B cell (primary cell): Measurements from ENCODE around the gene NDUFA6. TPM values are rescaled to one million over a fixed set of nuclear protein-coding genes. Genes with fewer than 3 reads are reported as not detected.

Experiments used
- ATAC-seq: fragments of 200-7000 bp; cut with Tn5 transposase; one replicate; pipeline ENCODE4 v1.10.0; 2021; ENCODE audit warnings: low read depth, mild to moderate bottlenecking, moderate number of reproducible peaks, moderate library complexity
- CTCF ChIA-PET: fragments of 350-600 bp; sonication (Branson Sonifier 250); formaldehyde crosslinking; loops from one replicate; lab custom pipeline; 2021; ENCODE audit warnings: antibody characterized with exemption, inconsistent platforms; lab: Charles Lee
- POLR2A ChIA-PET: fragments of 350-600 bp; sonication (Branson Sonifier 250); formaldehyde crosslinking; loops from one replicate; lab custom pipeline; 2021; ENCODE audit warnings: antibody characterized with exemption; lab: Charles Lee
- DNase-seq: peaks from one replicate; pipeline ENCODE4 v3.0.0; 2013
- H2AFZ ChIP-seq: 2 replicates; pipeline ENCODE4 v1.6.1; 2012; ENCODE audit warnings: mild to moderate bottlenecking, low read depth, low read length; ENCODE audit not compliant: insufficient read depth, poor library complexity, severe bottlenecking
- H3K27ac ChIP-seq, 2 donors: 1 replicate in 1 of 2; 2 replicates in 1 of 2; pipeline ENCODE4 v1.5.1; 2012 to 2013; ENCODE audit warnings: low read length in 2 of 2, mild to moderate bottlenecking in 2 of 2, moderate library complexity in 1 of 2
- H3K27me3 ChIP-seq, 4 experiments: fragments of 200-600 bp in 1 of 4; sonication (generic) in 1 of 4; replicated peaks in 1 of 4; 1 replicate in 2 of 4; 2 replicates in 2 of 4; pipeline versions ENCODE4 v1.6.1 to v1.7.0; 2013 to 2016; ENCODE audit warnings: low read length in 3 of 4, mild to moderate bottlenecking in 2 of 4, mixed read lengths in 1 of 4, moderate library complexity in 1 of 4; ENCODE audit not compliant: insufficient read depth in 4 of 4, control insufficient read depth in 3 of 4; ENCODE audit errors: control extremely low read depth in 1 of 4
- H3K36me3 ChIP-seq, 2 experiments: replicated peaks in 1 of 2; 1 replicate in 1 of 2; 2 replicates in 1 of 2; pipeline versions ENCODE4 v1.6.1 to v1.7.1; 2013; ENCODE audit warnings: low read length in 1 of 2; ENCODE audit not compliant: insufficient read depth in 2 of 2, control insufficient read depth in 1 of 2; ENCODE audit errors: control extremely low read depth in 1 of 2, extremely low read depth in 1 of 2
- H3K4me1 ChIP-seq, 2 donors: fragments of 200-600 bp in 1 of 2; sonication (generic) in 1 of 2; 1 replicate in 1 of 2; 2 replicates in 1 of 2; pipeline versions ENCODE4 v1.5.1 to v1.6.1; 2013 to 2017; ENCODE audit warnings: low read length in 2 of 2; ENCODE audit not compliant: control insufficient read depth in 2 of 2, insufficient read depth in 2 of 2
- H3K4me2 ChIP-seq: replicated peaks from 2 replicates; pipeline ENCODE3; 2012; ENCODE audit warnings: mild to moderate bottlenecking, low read depth, low read length; ENCODE audit not compliant: poor library complexity, severe bottlenecking
- H3K4me3 ChIP-seq, 5 experiments: fragments of 200-600 bp in 1 of 5; sonication (generic) in 1 of 5; 1 replicate in 3 of 5; 2 replicates in 2 of 5; pipeline versions ENCODE4 v1.5.1 to v1.7.0; 2011 to 2016; ENCODE audit warnings: low read length in 4 of 5, mild to moderate bottlenecking in 4 of 5, low read depth in 2 of 5, control low read depth in 1 of 5, moderate library complexity in 1 of 5; ENCODE audit not compliant: insufficient read depth in 1 of 5; ENCODE audit errors: control extremely low read depth in 1 of 5, extremely low read depth in 1 of 5
- H3K79me2 ChIP-seq: fragments of 200-600 bp; sonication (generic); one replicate; pipeline ENCODE4 v1.6.0; 2016; ENCODE audit warnings: low read length; ENCODE audit not compliant: control insufficient read depth, insufficient read depth
- H3K9ac ChIP-seq: fragments of 200-600 bp; sonication (generic); 2 replicates; pipeline ENCODE4 v1.6.1; 2017; ENCODE audit warnings: mild to moderate bottlenecking, low read length, moderate library complexity
- H3K9me3 ChIP-seq, 3 donors: one replicate each; pipeline versions ENCODE4 v1.6.1 to v1.7.1; 2013; ENCODE audit warnings: low read length in 2 of 3; ENCODE audit not compliant: control insufficient read depth in 2 of 3, insufficient read depth in 1 of 3; ENCODE audit errors: control extremely low read depth in 1 of 3
- H4K20me1 ChIP-seq: 2 replicates; pipeline ENCODE4 v1.6.0; 2012; ENCODE audit warnings: mild to moderate bottlenecking, low read length; ENCODE audit not compliant: insufficient read depth, control insufficient read depth, poor library complexity, severe bottlenecking
- H3K27ac Mint-ChIP-seq: one replicate; pipeline ENCODE4 v1.8.0; 2021; ENCODE audit warnings: mixed read lengths
- H3K27me3 Mint-ChIP-seq: one replicate; pipeline ENCODE4 v1.8.0; 2021; ENCODE audit warnings: mixed read lengths
- H3K4me1 Mint-ChIP-seq: one replicate; pipeline ENCODE4 v1.8.0; 2021; ENCODE audit warnings: mixed read lengths
- H3K4me3 Mint-ChIP-seq: one replicate; pipeline ENCODE4 v1.8.0; 2021; ENCODE audit warnings: mixed read lengths
- H3K9me3 Mint-ChIP-seq: one replicate; pipeline ENCODE4 v1.8.0; 2022; ENCODE audit warnings: mixed read lengths; ENCODE audit not compliant: insufficient read depth
- EZH2 ChIP-seq: IDR thresholded peaks from 2 replicates; pipeline ENCODE4 v1.6.1; 2012; ENCODE audit warnings: borderline replicate concordance, low read depth, mild to moderate bottlenecking, moderate library complexity, low read length; ENCODE audit not compliant: insufficient read depth, poor library complexity, severe bottlenecking
- WGBS: methylation state at CpG from one replicate; pipeline ENCODE4 v1.1.5; 2013; ENCODE audit warnings: missing lambda C conversion rate; ENCODE audit not compliant: insufficient coverage; 5-methylcytosine and 5-hydroxymethylcytosine counted together
- intact Hi-C: fragments of 100-400 bp; cut with micrococcal nuclease; formaldehyde crosslinking; loops from one replicate; pipeline ENCODE4 v1.10.0; 2022
- polyA plus RNA-seq: library from polyadenylated mRNA; depleted of rRNA; stranded (reverse); fragments of >200 nt; gene quantifications from 2 replicates; pipeline ENCODE4 v1.2.3, GENCODE V29; 2012
- total RNA-seq, 2 donors: library from RNA; stranded (reverse); fragments of 120-200 nt in 1 of 2; gene quantifications; 1 replicate in 1 of 2; 2 replicates in 1 of 2; pipeline versions ENCODE4 v1.2.3 to v1.2.4, GENCODE V29; 2013 to 2022
- TF ChIP-seq, protein P1 (sequence below): fragments of 200-600 bp; IDR thresholded peaks from one replicate; pipeline ENCODE4 v1.8.0; 2022; ENCODE audit warnings: antibody characterized with exemption, mild to moderate bottlenecking

The NDUFA6 gene
- total and polyA plus RNA-seq, 2 donors (not counting 1 experiment from before 2014, with no cell fraction given): 26.2 to 47.8 TPM

DNA sequence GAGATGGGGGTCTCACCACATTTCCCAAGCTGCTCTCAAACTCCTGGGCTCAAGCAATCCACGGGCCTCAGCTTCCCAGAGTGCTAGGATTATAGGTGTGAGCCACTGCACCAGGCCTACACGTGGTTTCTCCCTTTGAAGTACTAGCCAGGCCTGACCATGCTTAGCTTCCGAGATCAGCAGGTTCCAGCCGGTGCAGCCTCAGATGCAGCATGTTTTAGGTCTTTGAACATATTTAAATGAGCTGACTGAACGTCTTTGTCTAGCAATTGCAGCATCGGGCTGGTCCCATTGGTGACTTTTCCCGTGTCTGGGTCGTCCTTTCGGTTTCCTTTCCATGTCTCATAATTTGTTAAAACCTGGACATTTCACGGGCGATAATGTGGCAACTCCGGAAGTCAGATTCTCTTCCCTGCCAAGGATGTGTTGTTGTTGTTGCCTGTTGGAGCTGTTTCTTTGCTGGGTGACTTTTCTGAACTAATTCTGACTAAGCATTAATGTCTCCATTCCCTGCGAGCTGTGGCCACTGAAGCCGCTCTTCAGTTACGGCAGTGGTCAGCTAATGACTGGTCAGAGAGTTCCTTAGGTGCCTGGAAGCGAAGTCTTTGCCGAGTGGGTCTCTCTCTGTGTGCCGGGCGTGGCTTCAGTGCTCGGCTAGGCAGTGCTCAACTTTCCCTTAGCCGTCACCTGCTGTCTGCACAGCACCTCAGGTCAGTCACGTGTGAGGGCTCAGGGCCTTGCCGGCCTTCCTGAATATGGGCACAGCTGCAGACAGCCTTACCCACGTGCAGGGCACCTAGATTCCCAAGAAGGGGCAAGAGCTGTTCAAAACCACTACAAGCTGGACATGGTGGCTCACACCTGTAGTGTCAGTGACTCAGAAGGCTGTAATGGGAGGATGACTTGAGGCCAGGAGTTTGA lies 43.8 kb upstream of the NDUFA6 start:
- TF ChIP-seq, protein P1, sequence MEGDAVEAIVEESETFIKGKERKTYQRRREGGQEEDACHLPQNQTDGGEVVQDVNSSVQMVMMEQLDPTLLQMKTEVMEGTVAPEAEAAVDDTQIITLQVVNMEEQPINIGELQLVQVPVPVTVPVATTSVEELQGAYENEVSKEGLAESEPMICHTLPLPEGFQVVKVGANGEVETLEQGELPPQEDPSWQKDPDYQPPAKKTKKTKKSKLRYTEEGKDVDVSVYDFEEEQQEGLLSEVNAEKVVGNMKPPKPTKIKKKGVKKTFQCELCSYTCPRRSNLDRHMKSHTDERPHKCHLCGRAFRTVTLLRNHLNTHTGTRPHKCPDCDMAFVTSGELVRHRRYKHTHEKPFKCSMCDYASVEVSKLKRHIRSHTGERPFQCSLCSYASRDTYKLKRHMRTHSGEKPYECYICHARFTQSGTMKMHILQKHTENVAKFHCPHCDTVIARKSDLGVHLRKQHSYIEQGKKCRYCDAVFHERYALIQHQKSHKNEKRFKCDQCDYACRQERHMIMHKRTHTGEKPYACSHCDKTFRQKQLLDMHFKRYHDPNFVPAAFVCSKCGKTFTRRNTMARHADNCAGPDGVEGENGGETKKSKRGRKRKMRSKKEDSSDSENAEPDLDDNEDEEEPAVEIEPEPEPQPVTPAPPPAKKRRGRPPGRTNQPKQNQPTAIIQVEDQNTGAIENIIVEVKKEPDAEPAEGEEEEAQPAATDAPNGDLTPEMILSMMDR: no peak
- no peak for TF ChIP-seq EZH2
- WGBS: 88% methylated on average over 23 of the region's 24 CpGs
- no peak for DNase-seq
- no peak overlapping the region for H3K4me2 ChIP-seq
- H3K9me3 ChIP-seq: no peaks in the 10 kb centered on the region
- H3K9ac ChIP-seq: no peak overlapping the region
- H3K4me3 ChIP-seq: no peak overlapping the region
- no peak overlapping the region for H3K27ac Mint-ChIP-seq
- peaks cover 0 to 5% (median 0%) of the 10 kb centered on the region in 4 experiments for H3K27me3 ChIP-seq
- no peaks in the 10 kb centered on the region for H4K20me1 ChIP-seq
- H3K4me1 Mint-ChIP-seq: no peaks in the 10 kb centered on the region
- no peaks in the 10 kb centered on the region for H3K4me1 ChIP-seq
- ChIA-PET CTCF (interaction anchor here (0.8 kb wide), 1 partner anchor 119 kb away, joined by 3 read pairs; no protein-coding TSS in a partner anchor), POLR2A (no interaction called here)
- H3K27me3 Mint-ChIP-seq: no peaks in the 10 kb centered on the region
- no peaks in the 10 kb centered on the region for H3K9me3 Mint-ChIP-seq
- H3K79me2 ChIP-seq: no peaks in the 10 kb centered on the region
- H2AFZ ChIP-seq: no peak overlapping the region
- no peaks in the 10 kb centered on the region for H3K36me3 ChIP-seq
- intact Hi-C loops: no loop called here
- ATAC-seq: no peak
- H3K4me3 Mint-ChIP-seq: no peak overlapping the region
- H3K27ac ChIP-seq: no peak overlapping the region

GRCh38 chr22:42132457-42132856 lies 41.9 kb upstream of the NDUFA6 start:
- no peak overlapping the region for H3K27ac Mint-ChIP-seq
- TF ChIP-seq, protein P1: no peak
- TF ChIP-seq EZH2: no peak
- intact Hi-C loops: no loop called here
- H3K27me3 Mint-ChIP-seq: no peaks in the 10 kb centered on the region
- no peak for ATAC-seq
- Histone ChIP-seq H3K9me3 (no peaks in the 10 kb centered on the region), H3K27me3 (peaks cover 0 to 5% (median 0%) of the 10 kb centered on the region in 4 experiments), H2AFZ (no peak overlapping the region), H3K27ac (no peak overlapping the region), H3K4me2 (no peak overlapping the region), H3K4me3 (no peak overlapping the region), H4K20me1 (no peaks in the 10 kb centered on the region), H3K36me3 (no peaks in the 10 kb centered on the region), H3K9ac (no peak overlapping the region), H3K79me2 (no peaks in the 10 kb centered on the region), H3K4me1 (no peaks in the 10 kb centered on the region)
- POLR2A ChIA-PET: interaction anchor here (0.7 kb wide), 1 partner anchor 352 kb away, joined by 3 read pairs; no protein-coding TSS in a partner anchor
- H3K9me3 Mint-ChIP-seq: no peaks in the 10 kb centered on the region
- no peak overlapping the region for H3K4me3 Mint-ChIP-seq
- 89% methylated on average over 12 of the region's 13 CpGs for WGBS
- no peak for DNase-seq
- CTCF ChIA-PET: no interaction called here
- no peaks in the 10 kb centered on the region for H3K4me1 Mint-ChIP-seq
